SK-N-MC (cell line): Measurements from ENCODE around the gene P2RY14.

Experiments used
- DNase-seq: peaks from one replicate; pipeline ENCODE4 v3.0.0-alpha.2; 2011; ENCODE audit warnings: low read depth, low spot score
- H3K27ac ChIP-seq: fragments of 200-600 bp; sonication (generic); 2 replicates; pipeline ENCODE4 v1.5.1; 2016; ENCODE audit warnings: mixed run types
- H3K36me3 ChIP-seq: fragments of 200-600 bp; sonication (generic); 2 replicates; pipeline ENCODE4 v1.6.1; 2017; ENCODE audit warnings: antibody characterized with exemption, low read length, mixed read lengths; ENCODE audit not compliant: insufficient read depth
- H3K4me3 ChIP-seq: fragments of 200-600 bp; sonication (generic); 2 replicates; pipeline ENCODE4 v1.5.1; 2016
- H3K9ac ChIP-seq: fragments of 200-600 bp; sonication (generic); 2 replicates; pipeline ENCODE4 v1.8.0; 2017; ENCODE audit warnings: mixed run types, mixed read lengths; ENCODE audit not compliant: insufficient read length
- H3K9me3 ChIP-seq: fragments of 200-600 bp; sonication (generic); 2 replicates; pipeline ENCODE4 v1.6.1; 2017; ENCODE audit warnings: low read depth, mild to moderate bottlenecking, antibody characterized with exemption, low read length, moderate library complexity, mixed read lengths
- EZH2 ChIP-seq: fragments of 200-600 bp; sonication (generic); IDR thresholded peaks from one replicate; pipeline ENCODE4 v1.6.1; 2017; ENCODE audit warnings: antibody characterized with exemption
- FOXP2 ChIP-seq: optimal IDR thresholded peaks from 2 replicates; pipeline ENCODE3; 2011; ENCODE audit warnings: mild to moderate bottlenecking, moderate library complexity; ENCODE audit not compliant: insufficient read depth; ENCODE audit errors: extremely low read length, control extremely low read depth
- POLR2AphosphoS5 ChIP-seq: IDR thresholded peaks from 2 replicates; pipeline ENCODE4 v1.6.1; 2012; ENCODE audit warnings: mild to moderate bottlenecking, low read depth, low read length, borderline replicate concordance

Gene P2RY14

DNA sequence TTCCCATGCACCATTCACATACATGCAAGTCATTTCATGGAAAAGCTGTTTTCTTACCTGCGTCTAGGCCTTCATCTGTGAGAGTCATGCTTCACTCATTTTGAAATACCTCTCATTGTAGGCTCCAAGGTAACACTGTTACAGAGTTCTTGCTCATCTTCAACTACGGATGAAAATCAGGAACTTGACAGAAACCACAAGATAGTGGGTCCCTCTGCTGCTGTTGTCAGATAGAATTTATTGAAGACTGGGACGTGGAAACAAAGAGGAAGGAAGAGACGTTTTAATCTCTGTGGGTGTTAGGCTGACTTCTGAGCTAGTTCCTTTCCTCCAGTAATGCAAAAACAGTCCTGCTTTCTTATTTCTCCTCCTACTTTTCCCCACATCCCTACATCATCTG is at the start of gene P2RY14:
Gene P2RY14 (minus strand): TSS at position 313 of the 400 bp plus-strand sequence. CDS start 64,226 bp downstream, outside the sequence.
- Histone ChIP-seq H3K9me3 (no peaks in the 10 kb centered on the region), H3K4me3 (no peak within 1 kb of the TSS), H3K9ac (no peak within 1 kb of the TSS), H3K36me3 (no peaks in the 10 kb centered on the region), H3K27ac (no peak within 1 kb of the TSS)
- DNase-seq, result no peak
- TF ChIP-seq POLR2AphosphoS5 (no peak), FOXP2 (no peak), EZH2 (no peak)

DNA sequence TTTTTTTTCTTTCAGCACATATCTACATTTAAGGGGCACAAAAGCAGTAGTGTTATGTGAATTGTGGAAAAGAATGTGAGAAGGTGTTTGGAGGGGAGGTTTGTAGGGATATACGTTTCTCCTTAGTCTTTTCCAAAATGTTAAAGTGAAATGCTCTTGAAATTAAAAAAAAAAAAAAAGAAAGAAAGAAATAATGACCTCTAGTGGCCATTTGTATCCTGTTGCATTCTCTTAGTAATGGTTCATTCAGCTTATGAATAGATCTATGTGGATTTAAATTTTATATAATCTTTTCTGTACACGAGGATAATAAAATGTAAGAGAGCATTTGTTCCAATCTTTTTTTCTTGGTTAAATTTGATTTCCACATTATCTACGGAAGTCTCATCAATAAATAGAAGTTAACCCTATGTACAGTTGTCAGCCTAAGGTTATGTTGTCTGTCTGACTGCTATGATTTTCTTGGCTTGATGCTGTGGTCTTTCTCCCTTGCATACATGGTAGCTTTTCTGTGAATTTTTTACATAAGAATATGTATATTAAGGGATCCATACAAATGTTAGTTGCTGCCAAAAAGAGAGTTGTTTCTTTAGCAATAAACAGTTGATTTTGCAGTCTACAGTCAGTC is 49.3 kb upstream of the P2RY14 start:
- H3K9me3 ChIP-seq, result no peaks in the 10 kb centered on the region
- no peak overlapping the region for H3K27ac ChIP-seq
- no peak overlapping the region for H3K4me3 ChIP-seq
- no peaks in the 10 kb centered on the region for H3K36me3 ChIP-seq
- no peak for DNase-seq
- TF ChIP-seq FOXP2, result no peak
- TF ChIP-seq EZH2, result no peak
- no peak for TF ChIP-seq POLR2AphosphoS5
- no peak overlapping the region for H3K9ac ChIP-seq

DNA sequence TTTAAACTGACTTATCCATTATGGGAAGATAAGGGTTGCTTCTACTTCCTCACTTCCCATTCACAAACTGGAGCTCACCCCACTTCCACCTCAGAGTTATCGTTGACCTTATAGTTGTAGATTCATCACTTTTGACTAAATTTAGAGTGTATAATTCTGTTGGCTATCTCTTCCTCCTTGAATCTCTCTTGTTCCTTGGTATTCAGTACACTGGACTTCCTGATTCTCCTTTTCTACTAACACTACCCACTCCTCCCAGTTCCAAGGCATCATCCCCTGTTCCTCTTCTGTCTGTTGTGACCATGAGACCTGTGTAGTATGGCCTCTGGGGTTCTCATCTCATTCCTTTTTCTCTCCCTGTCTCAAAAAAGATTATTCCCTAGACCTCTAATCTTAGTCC is 44.2 kb upstream of the P2RY14 start:
- H3K36me3 ChIP-seq, result no peaks in the 10 kb centered on the region

DNA sequence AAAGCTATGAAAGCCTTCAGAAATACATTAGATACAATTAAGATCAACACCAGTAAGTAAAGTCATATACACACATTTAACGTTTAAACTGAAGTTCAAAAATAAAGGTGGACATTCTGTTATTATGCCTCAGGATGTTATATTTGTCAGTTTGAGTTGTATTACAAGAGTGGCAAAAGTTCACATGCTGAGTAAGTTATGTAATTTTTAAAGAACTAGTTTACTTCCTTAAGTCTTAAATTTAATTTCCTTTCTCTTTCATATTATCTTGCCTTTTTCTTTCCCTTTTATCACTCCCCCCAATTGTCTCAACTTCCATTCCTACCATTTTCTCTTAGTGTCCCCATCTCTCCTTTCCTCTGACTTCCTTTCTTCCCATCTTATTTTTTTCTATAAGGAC is 43.2 kb upstream of the P2RY14 start:
- no peak for DNase-seq
- Histone ChIP-seq H3K36me3 (no peaks in the 10 kb centered on the region), H3K9ac (no peak overlapping the region), H3K9me3 (no peaks in the 10 kb centered on the region), H3K4me3 (no peak overlapping the region), H3K27ac (no peak overlapping the region)
- TF ChIP-seq FOXP2, result no peak

More for the DNA sequence above, 44.2 kb upstream of the P2RY14 start:
- DNase-seq, result no peak
- H3K27ac ChIP-seq, result no peak overlapping the region
- TF ChIP-seq FOXP2 (no peak), POLR2AphosphoS5 (no peak), EZH2 (no peak)
- no peaks in the 10 kb centered on the region for H3K9me3 ChIP-seq
- no peak overlapping the region for H3K9ac ChIP-seq
- H3K4me3 ChIP-seq, result no peak overlapping the region

DNA sequence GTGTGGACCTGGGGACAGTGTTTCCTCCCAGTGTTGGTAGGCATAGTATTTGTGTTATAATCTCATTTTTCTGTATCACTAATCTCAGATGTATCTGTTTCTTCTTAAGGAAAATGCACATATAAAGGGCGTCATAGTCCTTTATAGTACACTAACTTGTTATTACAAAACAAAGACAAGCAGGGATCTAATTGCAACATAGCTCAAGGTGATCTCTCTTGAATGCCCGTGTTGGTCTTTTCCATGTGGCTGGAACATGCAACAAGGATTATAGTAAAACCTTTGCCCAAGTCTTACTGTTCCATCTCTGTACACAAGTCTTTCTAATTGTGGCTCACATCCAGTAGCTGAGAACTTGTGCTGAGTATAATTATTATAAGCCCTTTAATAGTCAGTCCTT is 41.8 kb upstream of the P2RY14 start:
- H3K9me3 ChIP-seq, result no peaks in the 10 kb centered on the region
- H3K4me3 ChIP-seq, result no peak overlapping the region
- DNase-seq, result no peak
- H3K9ac ChIP-seq, result no peak overlapping the region
- no peak overlapping the region for H3K27ac ChIP-seq
- TF ChIP-seq FOXP2 (no peak), POLR2AphosphoS5 (no peak), EZH2 (no peak)
- no peaks in the 10 kb centered on the region for H3K36me3 ChIP-seq

DNA sequence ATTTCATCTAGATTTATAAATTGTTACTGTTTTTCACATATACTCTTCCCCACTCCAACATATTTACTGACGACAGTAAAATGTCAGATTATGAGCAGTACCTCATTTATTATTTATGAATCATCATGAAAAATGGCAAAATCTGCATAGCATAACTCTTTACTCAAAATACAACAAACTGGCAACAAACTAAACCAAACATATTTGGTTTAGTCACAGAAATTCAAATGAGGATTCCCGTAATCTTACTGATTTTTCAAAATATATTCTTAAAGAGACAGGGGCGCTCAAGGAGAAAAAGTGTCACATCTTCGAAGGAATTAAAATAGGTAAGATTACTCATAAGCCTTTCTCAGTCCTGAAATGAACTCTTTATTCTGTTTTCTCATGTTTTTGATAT is 41.3 kb upstream of the P2RY14 start:
- no peak for DNase-seq
- Histone ChIP-seq H3K36me3 (no peaks in the 10 kb centered on the region), H3K4me3 (no peak overlapping the region), H3K9me3 (no peaks in the 10 kb centered on the region), H3K9ac (no peak overlapping the region), H3K27ac (no peak overlapping the region; the same call in 1 of the 2 replicates)
- TF ChIP-seq FOXP2 (no peak), EZH2 (no peak), POLR2AphosphoS5 (no peak)

DNA sequence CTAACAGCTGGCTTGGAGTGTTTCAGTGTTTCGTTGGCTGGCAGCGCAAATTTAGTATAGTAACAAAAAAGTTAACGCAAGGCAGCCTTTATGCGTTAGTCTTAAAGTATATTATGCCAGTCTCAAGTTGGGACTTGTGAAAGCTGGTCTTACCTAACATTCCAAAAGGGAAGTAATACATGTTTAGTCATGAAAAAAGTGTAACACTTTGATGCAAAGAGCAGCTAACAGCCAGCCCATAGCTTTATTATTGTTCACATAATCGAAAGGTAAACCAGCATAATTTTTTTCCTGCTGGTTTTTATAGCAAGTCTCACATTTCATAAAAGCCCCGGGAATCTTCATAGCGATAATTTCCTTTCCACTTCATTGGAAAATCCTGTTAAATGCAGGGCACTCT is 40.6 kb upstream of the P2RY14 start:
- Histone ChIP-seq H3K9me3 (no peaks in the 10 kb centered on the region), H3K4me3 (no peak overlapping the region), H3K9ac (no peak overlapping the region), H3K36me3 (no peaks in the 10 kb centered on the region), H3K27ac (no peak overlapping the region)
- DNase-seq, result no peak
- no peak for TF ChIP-seq FOXP2
- TF ChIP-seq POLR2AphosphoS5, result no peak
- no peak for TF ChIP-seq EZH2

DNA sequence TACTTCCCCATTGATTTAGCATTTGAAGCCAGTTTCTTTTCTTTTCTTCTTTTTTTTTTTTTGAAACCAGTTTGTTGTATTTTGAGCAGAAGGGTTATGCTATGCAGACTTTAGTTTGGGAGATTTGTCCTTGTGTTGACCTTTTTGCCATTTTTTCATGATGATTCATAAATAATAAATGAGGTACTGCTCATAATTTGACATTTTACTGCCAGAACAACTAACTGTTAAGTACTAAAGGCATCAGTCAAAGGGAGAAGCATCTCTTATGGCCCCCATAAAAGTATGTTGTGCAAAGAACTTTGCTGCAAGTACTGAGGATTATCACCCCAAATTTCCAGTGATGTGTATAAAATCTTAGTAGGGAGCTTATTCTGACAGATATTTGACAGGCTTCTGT is 40.0 kb upstream of the P2RY14 start:
- Histone ChIP-seq H3K9ac (no peak overlapping the region), H3K4me3 (no peak overlapping the region), H3K9me3 (no peaks in the 10 kb centered on the region), H3K27ac (no peak overlapping the region), H3K36me3 (no peaks in the 10 kb centered on the region)
- DNase-seq, result no peak
- TF ChIP-seq FOXP2 (no peak), EZH2 (no peak), POLR2AphosphoS5 (no peak)

DNA sequence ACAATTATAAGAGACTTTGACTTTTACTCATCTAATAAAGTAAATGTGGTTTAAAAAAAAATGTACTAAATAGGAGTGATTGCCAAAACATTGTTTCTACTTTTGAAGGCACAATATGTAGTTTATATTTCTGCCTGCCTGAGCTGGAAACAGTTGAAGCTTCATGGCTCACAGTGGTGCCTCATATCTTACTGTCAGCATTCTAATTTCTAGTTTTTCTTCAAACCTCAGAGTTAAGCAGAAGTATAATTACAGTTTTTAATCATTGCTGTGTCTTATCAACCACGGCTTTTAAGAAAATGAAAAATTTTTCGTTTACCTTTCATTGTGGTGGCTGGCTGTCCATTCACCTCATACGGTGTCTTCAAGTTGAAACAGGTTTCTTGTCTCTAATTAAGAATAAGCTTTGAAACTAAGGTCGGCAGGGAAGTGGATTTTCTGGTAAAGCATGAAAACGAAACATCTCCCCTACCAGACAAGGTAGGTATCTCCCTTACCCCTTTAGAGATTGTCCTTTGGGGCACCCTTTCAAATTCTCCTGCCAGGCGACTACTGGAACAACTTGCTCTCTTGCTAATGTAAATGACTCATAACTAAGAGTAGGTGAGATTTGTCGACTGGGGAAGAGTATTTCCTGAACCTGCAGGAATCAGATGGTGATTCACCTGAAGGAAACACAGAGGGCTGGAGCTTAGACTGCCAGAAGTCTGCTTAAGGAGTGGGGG is 38.1 kb upstream of the P2RY14 start, which contains the start of gene GPR87:
Gene GPR87 (minus strand): TSS at position 554 of the 725 bp plus-strand sequence. CDS start 16,720 bp downstream, outside the sequence.
- H3K9ac ChIP-seq, result no peak within 1 kb of the TSS
- no peak within 1 kb of the TSS; the same call in 1 of the 2 replicates for H3K27ac ChIP-seq
- H3K36me3 ChIP-seq, result no peaks in the 10 kb centered on the region
- DNase-seq, result no peak
- H3K4me3 ChIP-seq, result no peak within 1 kb of the TSS
- no peaks in the 10 kb centered on the region for H3K9me3 ChIP-seq
- TF ChIP-seq EZH2, result no peak
- no peak for TF ChIP-seq POLR2AphosphoS5
- no peak for TF ChIP-seq FOXP2
